ENCODE results near the gene ABCA6. TPM values are rescaled to one million over a fixed set of nuclear protein-coding genes. Genes with fewer than 3 reads are reported as not detected.
"Not testable (repeated sequence)": the region's sequence is repeated elsewhere in the genome, so short reads cannot be mapped to it uniquely, and the experiment has no call there.

The ABCA6 gene
- total RNA-seq, 2 experiments from 2014 or later: 0.19 to 0.35 TPM

- Mint-ChIP-seq H3K4me3 (no peak overlapping the region), H3K36me3 (ENCODE audit: low read depth) (no peaks in the 10 kb centered on the region), H3K9me3 (peaks cover 15% of the 10 kb centered on the region), H3K27ac (no peak overlapping the region), H3K4me1 (no peaks in the 10 kb centered on the region), H3K27me3 (peaks cover 22% of the 10 kb centered on the region)
- POLR2A ChIA-PET: no interaction called here
- no peak for DNase-seq
- CTCF ChIA-PET: no interaction called here
Measured at GRCh38 chr17:69078864-69079263, 62.8 kb downstream of the ABCA6 start.

GRCh38 chr17:69075823-69076222 lies 65.9 kb downstream of the ABCA6 start:
- POLR2A ChIA-PET: no interaction called here
- peaks cover 36% of the 10 kb centered on the region for H3K27me3 Mint-ChIP-seq
- no peak overlapping the region for H3K27ac Mint-ChIP-seq
- H3K4me1 Mint-ChIP-seq: peaks cover 12% of the 10 kb centered on the region
- peaks cover 17% of the 10 kb centered on the region for H3K9me3 Mint-ChIP-seq
- H3K4me3 Mint-ChIP-seq: no peak overlapping the region
- peaks cover 8% of the 10 kb centered on the region for H3K36me3 Mint-ChIP-seq (ENCODE audit: low read depth)
- no peak for DNase-seq
- CTCF ChIA-PET: no interaction called here

DNA sequence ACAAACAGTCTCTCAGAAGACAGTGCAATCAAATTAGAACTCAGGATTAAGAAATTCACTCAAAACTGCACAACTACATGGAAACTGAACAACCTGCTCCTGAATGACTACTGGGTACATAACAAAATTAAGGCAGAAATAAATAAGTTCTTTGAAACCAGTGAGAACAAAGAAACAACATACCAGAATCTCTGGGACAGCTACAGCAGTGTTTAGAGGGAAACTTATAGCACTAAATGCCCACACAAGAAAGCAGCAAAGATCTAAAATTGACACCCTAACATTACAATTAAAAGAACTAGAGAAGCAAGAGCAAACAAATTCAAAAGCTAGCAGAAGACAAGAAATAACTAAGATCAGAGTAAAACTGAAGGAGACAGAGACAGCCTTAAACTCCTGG lies 68.3 kb downstream of the ABCA6 start:
- H3K4me3 Mint-ChIP-seq, DNase-seq, H3K27ac Mint-ChIP-seq, CTCF ChIA-PET, POLR2A ChIA-PET: not testable (repeated sequence)
- Mint-ChIP-seq H3K27me3 (peaks cover 36% of the 10 kb centered on the region), H3K4me1 (peaks cover 21% of the 10 kb centered on the region), H3K36me3 (ENCODE audit: low read depth) (peaks cover 10% of the 10 kb centered on the region), H3K9me3 (peaks cover 17% of the 10 kb centered on the region)

GRCh38 chr17:69072803-69073256 lies 68.9 kb downstream of the ABCA6 start:
- peaks cover 21% of the 10 kb centered on the region for H3K4me1 Mint-ChIP-seq

GRCh38 chr17:69071233-69071586 lies 70.5 kb downstream of the ABCA6 start:
- Mint-ChIP-seq H3K27me3 (peaks cover 27% of the 10 kb centered on the region), H3K36me3 (ENCODE audit: low read depth) (peaks cover 10% of the 10 kb centered on the region), H3K27ac (peak overlapping the region; percentile 88), H3K4me1 (peaks cover 33% of the 10 kb centered on the region), H3K9me3 (peaks cover 12% of the 10 kb centered on the region)
- POLR2A ChIA-PET, CTCF ChIA-PET, H3K4me3 Mint-ChIP-seq, DNase-seq: not testable (repeated sequence)

More at GRCh38 chr17:69072803-69073256, 68.9 kb downstream of the ABCA6 start:
- H3K27ac Mint-ChIP-seq, POLR2A ChIA-PET, DNase-seq, H3K4me3 Mint-ChIP-seq: not testable (repeated sequence)
- Mint-ChIP-seq H3K27me3 (peaks cover 36% of the 10 kb centered on the region), H3K9me3 (peaks cover 17% of the 10 kb centered on the region), H3K36me3 (ENCODE audit: low read depth) (peaks cover 10% of the 10 kb centered on the region)
- CTCF ChIA-PET: interaction anchor here (0.6 kb wide), 1 partner anchor 320 kb away, joined by 5 read pairs; no protein-coding TSS in a partner anchor

DNA sequence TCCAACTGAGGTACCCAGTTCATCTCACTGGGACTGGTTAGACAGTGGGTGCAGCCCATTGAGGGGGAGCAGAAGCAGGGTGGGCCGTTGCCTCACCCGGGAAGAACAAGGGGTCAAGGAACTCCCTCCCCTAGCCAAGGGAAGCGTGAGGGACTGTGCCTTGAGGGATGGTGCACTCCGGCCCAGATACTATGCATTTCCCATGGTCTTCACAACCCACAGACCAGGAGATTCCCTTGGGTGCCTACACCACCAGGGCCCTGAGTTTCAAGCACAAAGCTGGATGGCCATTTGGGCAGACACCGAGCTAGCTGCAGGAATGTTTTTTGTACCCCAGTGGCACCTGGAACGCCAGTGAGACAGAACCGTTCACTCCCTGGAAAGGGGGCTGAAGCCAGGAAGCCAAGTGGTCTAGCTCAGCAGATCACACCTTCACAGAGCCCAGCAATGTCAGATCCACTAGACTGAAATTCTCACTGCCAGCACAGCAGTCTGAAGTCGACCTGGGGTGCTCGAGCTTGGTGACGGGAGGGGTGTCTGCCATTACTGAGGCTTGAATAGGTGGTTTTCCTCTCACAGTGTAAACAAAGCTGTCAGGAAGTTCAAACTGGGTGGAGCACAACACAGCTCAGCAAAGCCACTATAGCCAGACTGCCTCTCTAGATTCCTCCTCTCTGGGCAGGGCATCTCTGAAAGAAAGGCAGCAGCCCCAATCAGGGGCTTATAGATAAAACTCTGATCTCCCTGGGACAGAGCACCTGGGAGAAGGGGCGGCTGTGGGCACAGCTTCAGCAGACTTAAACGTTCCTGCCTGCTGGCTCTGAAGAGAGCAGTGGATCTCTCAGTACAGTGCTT lies 71.1 kb downstream of the ABCA6 start:
- Mint-ChIP-seq H3K36me3 (ENCODE audit: low read depth) (peaks cover 10% of the 10 kb centered on the region), H3K27me3 (peaks cover 25% of the 10 kb centered on the region), H3K4me1 (peaks cover 39% of the 10 kb centered on the region), H3K27ac (peak overlapping the region; percentile 88), H3K4me3 (peak overlapping the region; percentile 28), H3K9me3 (peaks cover 14% of the 10 kb centered on the region)
- CTCF ChIA-PET, POLR2A ChIA-PET: not testable (repeated sequence)
- peak; percentile 48 for DNase-seq

DNA sequence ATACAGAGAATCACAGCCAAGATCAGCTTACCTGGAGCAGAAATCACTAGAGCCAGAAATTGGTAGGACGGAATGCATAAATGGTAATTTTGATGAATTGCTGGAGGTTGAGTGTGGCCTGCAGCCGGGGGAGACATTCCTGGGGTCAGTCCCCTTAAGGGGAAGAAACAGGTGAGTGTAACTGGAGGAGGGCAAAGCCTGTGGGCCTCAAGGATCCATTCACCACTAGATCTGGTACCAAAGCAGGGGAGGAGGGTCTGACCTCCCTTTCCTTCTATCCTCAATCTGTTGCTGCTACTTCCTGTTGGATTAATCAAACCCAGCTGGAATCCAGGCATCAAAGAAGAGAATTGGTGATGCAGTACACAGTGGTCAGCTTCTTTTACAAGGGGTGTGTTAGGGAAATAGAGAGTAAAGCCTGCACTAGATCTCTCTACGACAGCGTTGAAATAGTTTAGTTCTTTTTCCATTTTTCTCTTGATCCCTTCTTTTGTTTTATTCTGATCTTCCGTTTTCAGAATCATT lies 72.4 kb downstream of the ABCA6 start:
- no peak overlapping the region for H3K27ac Mint-ChIP-seq
- H3K4me1 Mint-ChIP-seq: peaks cover 51% of the 10 kb centered on the region
- peaks cover 10% of the 10 kb centered on the region for H3K36me3 Mint-ChIP-seq (ENCODE audit: low read depth)
- no peak overlapping the region for H3K4me3 Mint-ChIP-seq
- H3K9me3 Mint-ChIP-seq: peaks cover 12% of the 10 kb centered on the region
- POLR2A ChIA-PET: no interaction called here
- DNase-seq: no peak
- CTCF ChIA-PET: no interaction called here
- H3K27me3 Mint-ChIP-seq: peaks cover 20% of the 10 kb centered on the region

GRCh38 chr17:69067274-69068047 lies 74.2 kb downstream of the ABCA6 start:
- peak overlapping the region; percentile 9 for H3K4me3 Mint-ChIP-seq
- no peak for DNase-seq
- H3K27me3 Mint-ChIP-seq: peaks cover 16% of the 10 kb centered on the region
- POLR2A ChIA-PET: no interaction called here
- peaks cover 10% of the 10 kb centered on the region for H3K36me3 Mint-ChIP-seq (ENCODE audit: low read depth)
- no peak overlapping the region for H3K27ac Mint-ChIP-seq
- peaks cover 55% of the 10 kb centered on the region for H3K4me1 Mint-ChIP-seq
- H3K9me3 Mint-ChIP-seq: peaks cover 6% of the 10 kb centered on the region
- CTCF ChIA-PET: no interaction called here

- peaks cover 50% of the 10 kb centered on the region for H3K4me1 Mint-ChIP-seq
- H3K9me3 Mint-ChIP-seq: peaks cover 2% of the 10 kb centered on the region
- ChIA-PET POLR2A (no interaction called here), CTCF (no interaction called here)
- peaks cover 13% of the 10 kb centered on the region for H3K27me3 Mint-ChIP-seq
- peaks cover 7% of the 10 kb centered on the region for H3K36me3 Mint-ChIP-seq (ENCODE audit: low read depth)
- H3K27ac Mint-ChIP-seq: peak overlapping the region; percentile 72
- no peak for DNase-seq
- H3K4me3 Mint-ChIP-seq: no peak overlapping the region
Measured at GRCh38 chr17:69066482-69066881, 75.2 kb downstream of the ABCA6 start.

- DNase-seq: no peak
- Mint-ChIP-seq H3K27me3 (peaks cover 19% of the 10 kb centered on the region), H3K4me3 (no peak overlapping the region), H3K27ac (no peak overlapping the region), H3K36me3 (ENCODE audit: low read depth) (no peaks in the 10 kb centered on the region), H3K4me1 (peaks cover 36% of the 10 kb centered on the region), H3K9me3 (peaks cover 2% of the 10 kb centered on the region)
- POLR2A ChIA-PET: no interaction called here
- CTCF ChIA-PET: no interaction called here
Measured at GRCh38 chr17:69065113-69065512, 76.6 kb downstream of the ABCA6 start.

DNA sequence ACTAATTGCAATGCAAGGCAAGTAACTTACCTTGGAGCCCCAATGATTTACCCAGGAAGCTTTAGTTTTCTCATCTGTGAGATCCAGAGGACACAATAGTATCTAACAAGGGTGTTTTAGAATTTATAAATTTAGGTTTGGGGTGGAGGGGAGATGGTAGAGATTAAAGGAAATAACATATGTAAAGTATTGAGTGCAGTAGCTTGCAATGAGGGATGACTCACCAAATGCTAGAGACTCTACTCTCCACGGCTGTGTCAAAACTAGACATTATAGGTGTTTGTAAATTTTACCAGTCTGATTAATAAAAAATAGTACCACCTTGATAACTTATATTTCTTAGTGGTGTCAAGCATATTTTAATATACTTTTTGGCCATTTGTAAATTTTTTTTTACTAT lies 77.2 kb downstream of the ABCA6 start:
- Mint-ChIP-seq H3K9me3 (peaks cover 2% of the 10 kb centered on the region), H3K27me3 (peaks cover 19% of the 10 kb centered on the region), H3K4me1 (peaks cover 36% of the 10 kb centered on the region), H3K27ac (no peak overlapping the region), H3K36me3 (ENCODE audit: low read depth) (no peaks in the 10 kb centered on the region), H3K4me3 (no peak overlapping the region)
- DNase-seq: no peak
- ChIA-PET POLR2A (no interaction called here), CTCF (no interaction called here)

- no peak for DNase-seq
- no peaks in the 10 kb centered on the region for H3K36me3 Mint-ChIP-seq (ENCODE audit: low read depth)
- peaks cover 2% of the 10 kb centered on the region for H3K9me3 Mint-ChIP-seq
- no peak overlapping the region for H3K4me3 Mint-ChIP-seq
- ChIA-PET POLR2A (no interaction called here), CTCF (no interaction called here)
- no peak overlapping the region for H3K27ac Mint-ChIP-seq
- H3K27me3 Mint-ChIP-seq: peaks cover 19% of the 10 kb centered on the region
- peaks cover 35% of the 10 kb centered on the region for H3K4me1 Mint-ChIP-seq
Measured at GRCh38 chr17:69064001-69064400, 77.7 kb downstream of the ABCA6 start.

DNA sequence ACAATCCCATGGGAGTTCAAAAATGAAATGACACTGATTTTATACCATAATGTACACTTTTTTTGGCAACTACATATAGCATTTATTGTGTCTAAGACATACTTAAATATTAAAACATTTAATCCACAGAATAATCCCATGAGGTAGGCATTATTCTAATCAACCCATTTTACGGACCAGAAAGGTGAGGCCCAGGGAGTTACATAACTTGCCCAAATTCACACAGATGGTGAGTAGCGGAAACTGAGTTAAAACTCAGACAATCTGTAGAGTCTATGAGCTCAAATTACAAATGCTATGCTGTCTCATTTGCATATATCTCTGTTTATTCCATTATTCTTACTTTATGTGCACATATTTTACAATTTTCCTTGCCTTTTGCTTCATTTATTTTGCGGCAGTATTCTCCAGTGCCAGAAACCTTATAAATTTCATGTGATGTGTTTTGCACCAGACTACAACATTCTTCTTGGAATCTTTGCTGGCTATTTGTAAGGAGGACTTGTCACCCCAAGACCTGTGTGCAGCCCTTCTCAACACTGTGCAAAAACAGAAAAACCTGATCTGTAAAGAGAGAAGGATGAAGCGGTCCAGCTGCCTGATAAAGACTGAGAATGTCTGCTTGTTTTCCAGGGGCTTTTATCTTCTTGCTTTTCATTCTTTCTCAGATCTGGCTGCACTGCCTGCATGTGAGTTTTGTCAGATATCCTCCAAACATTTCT lies 78.7 kb downstream of the ABCA6 start:
- ChIA-PET CTCF (no interaction called here), POLR2A (no interaction called here)
- no peak overlapping the region for H3K4me3 Mint-ChIP-seq
- peaks cover 2% of the 10 kb centered on the region for H3K9me3 Mint-ChIP-seq
- peaks cover 34% of the 10 kb centered on the region for H3K4me1 Mint-ChIP-seq
- H3K36me3 Mint-ChIP-seq (ENCODE audit: low read depth): no peaks in the 10 kb centered on the region
- no peak for DNase-seq
- peaks cover 19% of the 10 kb centered on the region for H3K27me3 Mint-ChIP-seq
- H3K27ac Mint-ChIP-seq: no peak overlapping the region

Measured in activated CD4-positive, alpha-beta T cell treated with anti-CD3 and anti-CD28 coated beads, Interleukin-2, amount 10 ng/mL, durations not matched to agents 7 days and 5 days (primary cell).